ENCODE measurements around the gene IGFL4. TPM values are rescaled to one million over a fixed set of nuclear protein-coding genes. Genes with fewer than 3 reads are reported as not detected.

IGFL4 gene
- not detected in 2 replicates for total RNA-seq (2014; rRNA removed; shearing (Covaris generic))
- polyA plus RNA-seq (2015; cell fraction: cytosol; rRNA removed): not detected in 2 replicates
- polyA plus RNA-seq (2015; cell fraction: nucleus; rRNA removed): not detected in 2 replicates

DNA sequence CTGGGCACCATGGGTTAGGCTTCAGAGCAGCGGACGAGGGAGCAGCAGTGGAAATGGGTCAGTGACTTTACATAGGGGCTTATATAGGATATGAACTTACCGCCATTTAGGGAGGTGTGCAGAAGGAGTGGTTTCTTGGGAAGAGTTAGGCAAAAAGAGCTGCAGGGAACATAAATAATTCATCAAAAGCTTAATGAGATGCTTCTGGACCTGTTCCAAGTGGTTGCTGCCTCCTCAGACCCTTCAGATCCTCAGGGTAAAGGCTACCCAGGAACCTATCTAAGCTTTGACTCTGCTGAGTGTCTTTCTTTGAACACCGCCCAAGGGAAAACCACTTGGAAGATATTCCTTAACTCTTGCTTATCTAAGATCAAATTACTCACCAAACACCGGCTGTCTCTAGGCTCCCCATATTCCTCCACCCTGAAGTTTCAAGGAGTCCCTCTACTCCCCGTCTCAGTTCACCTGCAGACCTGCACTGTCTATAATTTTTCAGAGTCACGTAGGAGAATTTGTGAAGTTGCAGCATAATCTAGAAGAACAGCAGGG, at the start of gene IGFL4:
Gene IGFL4 (minus strand): TSS at position 51 of the 549 bp plus-strand sequence. CDS start 40 bp downstream, at position 11.
- DNase-seq (ENCODE audit: low read depth): no peak

DNA sequence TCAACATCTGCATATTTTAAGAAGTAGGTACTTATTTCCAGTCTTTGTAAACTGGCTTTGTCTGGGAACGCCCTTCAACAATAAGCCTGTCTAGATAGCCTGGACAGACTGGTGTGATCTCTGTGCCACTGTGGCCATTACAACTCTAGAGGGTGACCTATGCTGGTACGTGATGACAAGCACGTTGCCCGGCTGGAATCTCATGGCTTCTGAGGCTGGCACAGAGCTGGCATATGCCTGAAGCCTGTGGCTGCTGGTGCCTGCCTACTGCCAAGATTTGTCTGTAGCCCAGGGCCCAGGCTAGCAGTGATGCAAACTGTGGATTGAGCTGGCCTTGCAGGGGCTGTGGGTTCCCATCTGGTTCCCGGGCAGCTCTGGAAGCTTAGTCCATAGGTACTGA, 49.6 kb upstream of the IGFL4 start:
- DNase-seq (ENCODE audit: low read depth): no peak

DNA sequence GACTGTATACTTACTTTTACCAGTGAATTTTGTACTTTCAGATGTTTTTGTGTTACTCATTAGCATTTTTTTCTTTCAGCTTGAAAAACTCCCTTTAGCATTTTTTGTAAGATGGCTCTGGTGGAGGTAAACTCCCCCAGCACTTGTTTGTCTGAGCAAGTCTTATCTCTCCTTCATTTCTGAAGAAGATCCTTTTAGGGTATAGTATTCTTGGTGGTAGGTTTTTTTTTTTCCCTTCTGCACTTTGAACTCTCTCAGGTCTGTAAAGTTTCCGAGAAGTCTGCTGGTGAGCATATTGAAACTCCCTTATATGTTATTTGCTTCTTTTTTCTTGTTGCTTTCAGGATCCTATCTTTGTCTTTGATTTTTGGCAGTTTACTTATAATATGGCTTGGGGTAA, 48.6 kb upstream of the IGFL4 start:
- DNase-seq (ENCODE audit: low read depth): no peak

DNA sequence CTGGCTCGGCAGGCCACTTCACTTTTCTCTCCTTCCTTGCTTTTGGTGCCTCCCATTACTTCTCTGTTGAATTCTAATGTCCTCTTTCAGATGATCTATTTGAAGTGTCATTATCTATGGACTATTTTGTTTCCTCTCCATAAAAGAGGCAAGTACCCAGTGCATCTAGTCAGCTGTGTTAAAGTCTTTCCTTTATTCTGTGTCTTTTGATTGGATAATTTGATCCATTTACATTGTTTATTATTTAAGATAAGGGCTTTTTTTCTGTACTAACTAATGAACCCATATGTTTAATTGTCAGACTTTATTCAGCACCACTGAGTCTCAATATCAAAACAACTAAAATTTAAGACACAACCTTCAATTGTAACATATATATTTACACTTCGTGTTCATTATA, 47.3 kb upstream of the IGFL4 start:
- no peak for DNase-seq (ENCODE audit: low read depth)

DNA sequence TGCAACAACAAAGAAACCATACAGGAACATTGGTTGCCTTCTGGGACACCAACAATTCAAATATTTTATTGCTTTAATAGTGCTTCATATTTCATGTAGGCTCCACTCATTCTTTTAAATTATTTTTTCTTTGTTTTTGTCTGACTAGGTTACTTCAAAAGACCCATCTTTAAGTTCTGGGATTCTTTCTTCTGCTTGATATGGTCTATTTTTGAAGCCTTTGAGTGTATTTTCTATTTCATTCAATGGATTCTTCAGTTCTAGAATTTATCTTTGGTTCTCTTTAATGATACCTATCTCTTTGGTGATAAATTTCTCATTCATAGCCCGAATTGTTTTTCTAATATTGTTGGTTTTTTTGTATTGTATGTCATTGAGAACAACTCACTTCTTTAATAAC, 45.1 kb upstream of the IGFL4 start:
- DNase-seq (ENCODE audit: low read depth): no peak

DNA sequence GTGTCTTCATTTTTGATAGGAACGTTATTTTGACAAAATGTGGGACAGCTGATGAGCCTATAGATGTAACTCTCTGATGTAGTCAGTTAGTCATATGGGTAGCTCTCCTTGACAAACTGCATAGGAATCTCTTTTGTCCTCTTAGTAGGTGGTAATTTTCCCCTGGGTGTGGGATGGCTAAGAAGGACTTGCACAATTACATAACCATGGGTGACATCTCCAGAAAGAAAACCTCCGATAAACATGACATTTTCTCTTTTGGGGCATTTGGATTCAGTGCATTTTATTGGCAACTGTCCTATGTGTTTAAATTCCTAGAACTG, 41.9 kb upstream of the IGFL4 start:
- no peak for DNase-seq (ENCODE audit: low read depth)

DNA sequence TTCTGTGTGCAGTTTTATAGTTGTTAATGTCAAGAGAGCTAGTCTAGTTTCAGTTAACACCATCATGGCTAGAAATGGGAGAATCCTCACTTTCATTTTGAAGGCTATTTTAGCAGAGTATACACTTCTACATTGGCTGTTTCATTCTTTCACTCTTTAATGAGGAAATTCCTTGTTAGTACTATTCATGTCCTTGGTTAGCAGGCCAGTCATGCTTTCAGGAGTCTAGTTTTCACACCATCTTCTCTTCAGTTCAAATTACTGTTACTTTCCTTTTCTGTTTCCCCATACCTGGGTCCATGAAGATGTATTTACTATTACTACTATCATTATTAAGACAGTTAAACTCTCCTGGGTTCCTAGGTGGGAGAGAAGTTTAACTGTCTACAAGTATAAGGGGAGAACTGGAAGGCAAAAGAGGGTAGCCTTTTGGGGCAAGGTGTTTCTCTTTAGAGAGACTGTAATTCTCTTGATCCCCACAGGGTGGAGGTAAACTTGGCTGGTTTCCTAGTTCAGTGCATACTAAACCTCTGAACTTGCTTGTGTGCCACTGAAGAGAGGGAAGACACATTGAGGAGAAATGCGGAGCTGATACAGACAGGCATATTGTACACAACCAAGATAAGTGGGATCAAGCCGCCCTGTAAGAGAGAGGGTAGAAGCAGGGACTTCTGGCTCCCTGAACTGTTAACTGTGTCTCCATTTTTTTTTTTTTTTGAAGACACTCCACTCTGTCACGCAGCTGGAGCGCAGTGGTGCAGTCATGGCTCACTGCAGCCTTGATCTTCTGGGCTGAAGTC, 41.3 kb upstream of the IGFL4 start:
- peak; percentile 33 for DNase-seq (ENCODE audit: low read depth)

DNA sequence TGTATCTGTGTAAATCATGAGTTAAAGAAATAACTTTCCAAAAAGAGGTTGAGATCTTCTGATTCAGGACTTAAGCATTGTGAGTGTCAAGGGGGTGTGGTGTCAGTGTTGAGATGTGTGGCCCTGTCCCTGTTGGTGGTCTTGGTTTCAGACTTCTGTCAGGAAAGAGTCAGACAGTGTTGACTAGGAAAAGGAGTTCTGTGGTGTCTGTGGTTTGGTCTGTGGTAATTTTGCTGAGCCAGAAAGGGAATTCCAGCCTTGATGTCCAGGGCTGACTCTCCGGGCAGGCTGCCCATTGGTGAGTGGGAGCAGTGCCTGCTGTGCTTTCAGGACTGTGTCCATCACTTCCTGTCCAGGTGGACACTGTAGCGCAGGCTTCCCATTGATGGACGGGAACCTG, 39.8 kb upstream of the IGFL4 start:
- DNase-seq (ENCODE audit: low read depth): peak; percentile 91

DNA sequence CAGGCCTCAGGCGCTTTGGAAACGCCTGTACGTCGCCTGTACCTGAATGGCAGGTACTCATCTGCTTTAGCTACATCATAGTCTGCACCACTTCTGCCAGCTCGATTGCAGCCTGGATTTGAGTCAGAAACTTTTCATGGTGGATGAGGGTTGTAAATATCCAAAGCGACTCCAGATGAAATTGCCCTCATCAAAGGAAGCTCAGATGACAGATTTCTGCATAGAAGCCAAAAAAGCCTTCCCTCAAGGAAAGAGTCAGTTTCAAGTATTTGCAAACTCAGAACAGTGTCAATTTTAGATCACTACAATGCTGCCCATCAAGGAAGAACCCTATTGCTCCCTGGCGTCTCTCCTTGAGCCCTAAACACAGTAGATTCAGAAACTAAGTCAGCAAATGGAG, 38.8 kb upstream of the IGFL4 start:
- no peak for DNase-seq (ENCODE audit: low read depth)

DNA sequence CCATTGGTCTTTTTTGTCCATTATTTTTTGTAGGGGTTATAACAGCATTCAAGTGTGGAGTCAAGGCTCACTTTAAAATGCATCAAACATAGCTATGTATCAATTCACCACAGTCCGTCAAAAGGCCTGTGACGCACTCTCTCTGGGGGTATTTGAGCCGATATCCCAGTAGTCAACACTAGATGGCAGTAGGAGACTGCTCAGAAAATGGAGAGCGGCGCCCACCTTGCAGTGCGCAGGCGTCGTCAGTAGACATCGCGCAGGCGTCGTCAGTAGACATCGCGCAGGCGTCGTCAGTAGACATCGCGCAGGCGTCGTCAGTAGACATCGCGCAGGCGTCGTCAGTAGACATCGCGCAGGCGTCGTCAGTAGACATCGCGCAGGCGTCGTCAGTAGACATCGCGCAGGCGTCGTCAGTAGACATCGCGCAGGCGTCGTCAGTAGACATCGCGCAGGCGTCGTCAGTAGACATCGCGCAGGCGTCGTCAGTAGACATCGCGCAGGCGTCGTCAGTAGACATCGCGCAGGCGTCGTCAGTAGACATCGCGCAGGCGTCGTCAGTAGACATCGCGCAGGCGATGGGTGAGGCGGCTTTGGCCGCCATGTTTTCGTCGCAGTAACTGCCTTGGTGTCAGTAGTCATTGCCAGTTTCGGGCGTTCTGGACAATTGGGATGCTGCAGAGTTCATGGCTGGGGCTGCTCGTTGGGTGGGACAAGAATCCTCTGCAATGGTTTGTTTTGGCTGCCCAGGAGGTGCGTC, 38.0 kb upstream of the IGFL4 start:
- peak; percentile 48 for DNase-seq (ENCODE audit: low read depth)

DNA sequence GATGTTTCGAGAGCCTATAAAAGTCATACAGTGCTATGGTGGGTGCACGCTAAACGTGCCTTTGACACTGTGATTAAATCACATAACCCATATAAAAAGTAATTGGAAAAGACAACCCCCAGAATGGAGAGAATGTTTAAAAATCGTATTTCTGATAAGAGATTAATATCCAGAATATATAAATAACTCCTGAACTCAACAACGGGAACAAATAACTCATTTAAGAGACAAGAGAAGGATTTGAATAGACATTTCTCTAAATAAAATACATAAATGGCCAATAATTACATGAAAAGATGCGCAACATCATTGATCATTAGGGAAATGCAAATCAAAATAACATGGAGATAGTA, 37.0 kb upstream of the IGFL4 start:
- DNase-seq (ENCODE audit: low read depth): no peak

DNA sequence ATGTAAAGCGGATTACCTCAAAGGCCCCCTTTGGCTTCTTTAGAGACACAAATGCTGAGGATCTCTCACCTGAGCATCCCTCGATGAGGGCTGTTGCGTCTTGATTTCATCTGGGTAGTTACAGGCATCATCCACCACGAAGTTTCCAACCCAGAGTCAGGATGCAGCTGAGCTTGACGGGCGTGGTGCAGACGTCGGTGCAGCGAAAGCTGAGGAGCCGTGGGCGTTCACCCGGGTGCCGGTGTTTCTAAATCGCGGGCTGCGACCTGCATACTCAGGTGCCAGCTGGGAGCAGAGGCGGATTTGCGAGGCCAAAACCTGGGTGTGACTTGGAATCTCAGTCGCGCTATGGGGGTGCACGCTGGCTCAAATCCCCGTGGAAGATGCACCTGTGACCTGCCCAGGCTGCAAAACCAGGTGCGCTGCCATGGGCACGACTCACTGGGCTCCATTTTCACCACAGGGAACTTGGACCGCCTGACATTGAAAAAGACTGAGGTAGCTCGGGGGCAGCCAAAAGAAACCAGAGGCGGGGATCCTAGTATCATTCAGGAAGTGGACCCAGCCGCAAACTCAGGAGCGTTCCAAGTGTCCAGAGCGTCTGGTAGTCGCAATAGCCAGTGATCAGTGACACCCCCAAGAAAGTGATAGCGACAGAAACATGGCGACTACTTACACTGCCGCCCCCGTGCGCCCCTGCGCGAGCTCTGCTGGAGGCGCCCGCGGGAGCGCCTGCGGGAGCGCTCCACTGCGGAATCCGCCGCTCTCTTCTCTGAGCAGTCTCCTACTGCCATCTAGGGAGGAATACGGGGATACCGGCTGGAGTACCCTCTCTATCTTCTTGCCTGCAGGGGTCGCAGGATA, 36.4 kb upstream of the IGFL4 start:
- peak; percentile 78 for DNase-seq (ENCODE audit: low read depth)

DNA sequence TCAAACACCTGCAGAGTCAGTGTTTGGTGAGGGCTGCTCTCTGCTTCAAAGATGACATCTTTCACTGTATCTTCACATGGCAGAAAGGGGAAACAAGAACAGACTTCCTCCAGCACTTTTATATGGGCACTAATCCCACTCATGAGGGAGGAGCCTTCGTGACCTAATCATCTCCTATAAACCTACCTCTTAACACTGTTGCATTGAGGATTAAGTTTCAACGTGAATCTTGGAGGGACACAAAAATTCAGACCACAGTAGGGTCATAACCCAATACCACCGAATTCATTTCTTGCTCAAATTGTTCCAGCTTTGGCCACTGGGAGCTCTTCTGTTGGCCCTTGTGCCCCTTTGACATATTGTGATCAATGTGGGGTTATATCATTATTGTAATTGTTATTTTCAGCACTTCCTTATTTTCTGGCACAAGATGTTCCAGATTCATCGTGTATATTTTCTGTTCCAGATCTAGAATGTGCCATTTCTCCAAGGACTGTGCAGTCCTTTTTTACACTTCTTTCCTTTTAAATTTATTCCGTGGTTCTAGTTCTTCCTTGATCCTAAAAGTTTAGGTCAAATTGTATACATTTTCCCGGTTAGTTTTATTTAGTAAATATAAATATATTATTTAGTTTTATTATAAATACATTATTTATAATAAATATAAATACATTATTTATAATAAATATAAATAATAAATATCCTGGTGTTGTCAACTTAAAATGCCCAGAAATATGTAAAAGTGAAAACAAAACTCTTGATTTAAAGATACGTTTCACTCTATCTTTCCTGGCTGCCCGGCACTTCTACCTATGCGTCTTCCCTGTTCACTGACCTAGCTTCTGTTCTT, 35.5 kb upstream of the IGFL4 start:
- DNase-seq (ENCODE audit: low read depth): no peak

DNA sequence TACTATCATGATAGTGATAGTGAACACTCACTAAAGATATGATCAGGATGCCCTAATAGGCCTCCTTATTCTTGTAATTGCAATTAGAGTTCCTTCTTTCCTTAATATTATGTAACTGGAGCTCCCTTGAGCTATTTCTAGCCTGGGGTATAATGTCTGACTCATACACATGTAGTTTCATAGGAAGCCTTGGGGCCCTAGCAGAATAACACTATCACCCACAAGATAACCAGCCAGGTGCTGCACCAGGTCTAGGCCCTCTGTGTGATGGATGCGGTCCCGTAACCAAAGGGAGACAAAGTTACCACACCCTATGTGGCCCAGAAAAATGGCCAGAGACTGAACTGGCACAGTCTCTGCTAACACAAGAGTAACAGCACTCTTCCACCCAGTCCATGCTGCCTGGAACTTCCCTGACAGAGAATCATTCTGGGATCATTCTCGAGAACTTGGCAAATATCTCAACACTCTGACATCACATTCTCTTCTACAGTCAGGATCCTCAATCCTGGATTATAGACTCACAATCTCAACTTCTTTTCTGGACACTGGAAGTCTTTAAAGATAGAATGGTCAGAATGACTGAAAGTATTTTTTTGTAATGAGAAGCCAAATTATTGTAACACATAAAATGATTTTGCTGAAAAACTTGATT, 32.6 kb upstream of the IGFL4 start:
- no peak for DNase-seq (ENCODE audit: low read depth)

DNA sequence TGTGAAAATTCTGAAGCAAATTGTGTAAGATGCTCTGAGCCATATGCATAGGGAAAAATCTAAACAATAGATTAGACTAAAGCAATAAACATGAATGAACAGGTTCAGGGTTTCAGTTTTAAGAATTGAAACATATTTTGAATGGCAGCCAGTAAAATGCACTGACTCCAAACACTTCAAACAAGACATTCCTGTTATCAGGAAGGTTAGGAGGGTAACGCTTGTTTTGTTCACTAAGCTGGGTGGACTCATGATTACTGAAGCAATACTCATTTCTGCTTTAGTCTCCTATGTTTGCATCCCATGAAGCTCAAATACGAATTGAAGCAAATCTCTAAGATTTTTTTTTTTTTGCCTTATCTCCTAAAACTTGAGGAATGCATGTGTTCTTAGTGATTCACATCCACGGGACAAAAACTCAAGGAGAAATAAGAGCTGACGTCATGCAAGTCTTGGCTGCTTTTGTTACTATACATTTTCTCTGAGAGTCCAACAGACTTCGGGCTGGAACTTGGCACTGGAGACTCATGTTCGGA, 29.1 kb upstream of the IGFL4 start:
- DNase-seq (ENCODE audit: low read depth): peak; percentile 89

DNA sequence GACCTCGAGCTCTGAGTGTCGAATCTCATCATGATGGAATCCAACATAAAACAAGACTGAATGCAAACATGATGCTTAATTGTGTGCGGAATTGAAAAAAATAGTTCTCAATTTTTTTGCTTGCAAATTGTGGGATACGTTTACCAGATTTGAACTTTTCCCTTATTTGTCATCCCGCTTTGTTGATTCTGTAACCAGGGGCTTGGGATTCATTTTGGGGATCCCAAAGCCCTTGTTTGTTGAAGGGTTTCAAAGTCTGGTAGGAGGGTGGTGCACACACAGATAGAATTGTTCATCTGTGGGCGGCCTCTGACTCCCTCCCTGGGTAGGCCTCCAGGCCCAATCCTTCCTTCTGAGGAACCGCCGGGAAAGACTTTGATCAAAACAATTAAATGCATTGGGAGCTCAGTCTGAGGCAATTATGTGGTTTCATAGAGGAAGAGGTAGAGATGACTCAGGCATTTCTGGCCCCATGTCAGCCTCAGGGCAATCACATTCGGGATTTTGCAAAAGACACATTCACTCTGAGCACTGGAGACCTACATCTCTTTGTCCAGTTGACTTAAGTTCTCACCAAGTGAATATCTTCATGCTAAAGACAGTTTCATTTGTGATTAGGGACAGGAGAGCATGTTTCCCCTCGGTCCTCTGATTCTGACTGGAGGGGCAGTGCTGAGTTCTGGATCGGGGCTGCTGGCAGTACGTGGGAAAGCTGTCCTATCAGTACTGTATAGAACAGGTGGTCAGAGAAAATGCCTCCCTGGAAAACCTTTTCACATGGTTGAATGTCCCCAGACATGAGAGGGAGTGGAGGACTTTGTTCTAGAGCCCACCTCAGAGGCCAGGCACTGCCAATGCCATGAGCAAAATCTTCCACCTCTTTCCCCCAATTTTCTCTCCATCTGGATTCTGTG, 27.8 kb upstream of the IGFL4 start:
- DNase-seq (ENCODE audit: low read depth): peak; percentile 96

DNA sequence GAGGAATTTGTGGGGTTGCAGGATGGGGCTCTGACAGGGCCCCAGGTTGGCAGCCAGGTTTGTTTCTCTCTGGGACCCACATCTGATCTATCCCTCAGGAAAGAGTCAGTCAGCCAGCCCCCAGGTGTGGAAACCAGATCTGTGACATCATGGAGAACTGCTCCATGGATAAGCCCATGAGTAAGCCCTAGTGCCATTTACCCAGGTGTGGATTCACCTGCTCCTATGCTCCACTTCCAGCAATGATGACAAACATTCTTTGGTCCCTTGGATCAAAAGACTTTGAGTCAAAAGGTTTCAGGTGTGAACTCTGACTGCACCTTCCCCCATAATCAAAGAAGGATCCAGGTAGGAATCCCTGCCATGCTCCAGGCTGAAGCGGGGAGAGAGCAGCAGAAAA, 26.9 kb upstream of the IGFL4 start:
- no peak for DNase-seq (ENCODE audit: low read depth)

DNA sequence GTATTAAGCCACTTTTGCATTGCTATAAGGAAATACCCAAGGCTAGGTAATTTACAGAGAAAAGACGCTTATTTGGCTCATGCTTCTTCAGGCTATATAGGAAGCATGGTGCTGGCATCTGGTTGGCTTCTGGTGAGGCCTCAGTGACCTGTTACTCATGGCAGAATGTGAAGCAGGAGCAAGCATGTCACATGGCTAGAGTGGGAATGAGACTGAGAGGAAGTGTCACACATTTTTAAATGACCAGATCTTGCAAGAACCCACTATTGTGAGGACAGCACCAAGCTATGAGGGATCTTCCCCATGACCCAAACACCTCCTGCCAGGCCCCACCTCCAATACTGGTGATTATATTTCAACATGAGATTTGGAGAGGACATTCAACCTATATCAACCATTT, 25.7 kb upstream of the IGFL4 start:
- DNase-seq (ENCODE audit: low read depth): no peak
